K562 (cell line): ENCODE measurements around the gene NR6A1. TPM values are rescaled to one million over a fixed set of nuclear protein-coding genes. Genes with fewer than 3 reads are reported as not detected.

Experiments
- CHD2 ChIP-seq: IDR thresholded peaks from 2 replicates; pipeline ENCODE4 v1.6.1; 2011; ENCODE audit warnings: low read depth, low read length
- NFXL1 ChIP-seq: fragments of 450-650 bp; formaldehyde crosslinking; IDR thresholded peaks from 2 replicates; pipeline ENCODE4 v1.4.0; 2021; ENCODE audit warnings: mild to moderate bottlenecking
- RHOXF2B ChIP-seq: fragments of 250-450 bp; sonication (Bioruptor Pico); conservative IDR thresholded peaks from 2 replicates; pipeline ENCODE4 v1.5.1; 2021
- SAFB2 ChIP-seq: fragments of 200-400 bp; formaldehyde crosslinking; IDR thresholded peaks from 2 replicates; pipeline ENCODE4 v1.6.1; 2018; ENCODE audit warnings: borderline replicate concordance, low read length, low read depth, moderate library complexity; ENCODE audit not compliant: severe bottlenecking
- TCFL5 ChIP-seq: fragments of 250-450 bp; sonication (Bioruptor Pico); conservative IDR thresholded peaks from 2 replicates; pipeline ENCODE4 v1.6.1; 2021; ENCODE audit warnings: mild to moderate bottlenecking, moderate library complexity, matching md5 sums
- TEAD2 ChIP-seq: fragments of 450-650 bp; IDR thresholded peaks from 2 replicates; pipeline ENCODE4 v1.6.1; 2016; ENCODE audit warnings: missing genetic modification characterization, control low read depth, missing compliant biosample characterization
- YBX1 ChIP-seq: fragments of 450-650 bp; IDR thresholded peaks from 2 replicates; pipeline ENCODE4 v1.7.1; 2016; ENCODE audit warnings: mild to moderate bottlenecking
- ZNF24 ChIP-seq: fragments of 450-650 bp; IDR thresholded peaks from 2 replicates; pipeline ENCODE4 v1.6.1; 2016
- ZNF76 ChIP-seq: fragments of 250-450 bp; sonication (Bioruptor Pico); IDR thresholded peaks from 2 replicates; pipeline ENCODE4 v1.4.0; 2020; ENCODE audit warnings: mild to moderate bottlenecking, moderate library complexity, borderline replicate concordance
- ZNF79 ChIP-seq: fragments of 250-450 bp; sonication (Bioruptor Pico); IDR thresholded peaks from 2 replicates; pipeline ENCODE4 v1.4.0; 2020; ENCODE audit warnings: low read depth, mild to moderate bottlenecking, moderate library complexity
- polyA plus RNA-seq, 8 experiments: library from polyadenylated mRNA; depleted of rRNA in 4 of 8; stranded (reverse) in 5 of 8; unstranded in 3 of 8; fragments of >200 nt; fragmentation: Nextera tagmentation in 2 of 8; fragmentation: Illumina TruSeq in 1 of 8; extraction: Ambion mirVana in 2 of 8; extraction: Trizol in 1 of 8; gene quantifications; 2 replicates each; pipeline versions ENCODE4 v1.2.1 to v1.2.3, GENCODE V29; 2011 to 2014; ENCODE audit warnings: inconsistent platforms in 1 of 8, missing spikeins in 1 of 8
- total RNA-seq, 7 experiments: library from RNA; depleted of rRNA in 6 of 7; stranded (reverse); fragments of >200 nt in 6 of 7; fragmentation: Illumina TruSeq in 2 of 7; extraction: Trizol in 2 of 7; gene quantifications; 2 replicates each; pipeline versions ENCODE4 v1.2.1 to v1.2.3, GENCODE V29; 2011 to 2021; ENCODE audit warnings: low replicate concordance in 1 of 7
- TF ChIP-seq, protein P1 (sequence below): fragments of 450-650 bp; formaldehyde crosslinking; IDR thresholded peaks from 2 replicates; pipeline ENCODE4 v1.4.0; 2020; ENCODE audit warnings: mild to moderate bottlenecking, moderate library complexity
- TF ChIP-seq, protein P2 (sequence below), 2 experiments: fragments of 450-650 bp in 1 of 2; sonication (generic) in 1 of 2; formaldehyde crosslinking in 1 of 2; IDR thresholded peaks in 1 of 2; conservative IDR thresholded peaks in 1 of 2; 2 replicates each; pipeline versions ENCODE4 v1.6.1 to v1.8.1; 2016 to 2023; ENCODE audit warnings: mild to moderate bottlenecking in 2 of 2, moderate library complexity in 2 of 2, inconsistent platforms in 1 of 2, missing genetic modification reagents in 1 of 2
- TF ChIP-seq, protein P3 (sequence below): fragments of 250-450 bp; sonication (Bioruptor Pico); IDR thresholded peaks from 2 replicates; pipeline ENCODE4 v1.5.0; 2022; ENCODE audit warnings: mild to moderate bottlenecking
- TF ChIP-seq, protein P4 (sequence below), 2 experiments: fragments of 450-650 bp; formaldehyde crosslinking in 1 of 2; IDR thresholded peaks; 2 replicates each; pipeline versions ENCODE4 v1.4.0 to v1.6.1; 2014 to 2020; ENCODE audit warnings: mild to moderate bottlenecking in 2 of 2, borderline replicate concordance in 1 of 2, low read depth in 1 of 2

NR6A1 gene
- total and polyA plus RNA-seq, 9 of the 15 experiments (the other 6 are each of a cell fraction or from before 2014, with no cell fraction given) = 9.7 to 55.4 (median 28.3) TPM

DNA sequence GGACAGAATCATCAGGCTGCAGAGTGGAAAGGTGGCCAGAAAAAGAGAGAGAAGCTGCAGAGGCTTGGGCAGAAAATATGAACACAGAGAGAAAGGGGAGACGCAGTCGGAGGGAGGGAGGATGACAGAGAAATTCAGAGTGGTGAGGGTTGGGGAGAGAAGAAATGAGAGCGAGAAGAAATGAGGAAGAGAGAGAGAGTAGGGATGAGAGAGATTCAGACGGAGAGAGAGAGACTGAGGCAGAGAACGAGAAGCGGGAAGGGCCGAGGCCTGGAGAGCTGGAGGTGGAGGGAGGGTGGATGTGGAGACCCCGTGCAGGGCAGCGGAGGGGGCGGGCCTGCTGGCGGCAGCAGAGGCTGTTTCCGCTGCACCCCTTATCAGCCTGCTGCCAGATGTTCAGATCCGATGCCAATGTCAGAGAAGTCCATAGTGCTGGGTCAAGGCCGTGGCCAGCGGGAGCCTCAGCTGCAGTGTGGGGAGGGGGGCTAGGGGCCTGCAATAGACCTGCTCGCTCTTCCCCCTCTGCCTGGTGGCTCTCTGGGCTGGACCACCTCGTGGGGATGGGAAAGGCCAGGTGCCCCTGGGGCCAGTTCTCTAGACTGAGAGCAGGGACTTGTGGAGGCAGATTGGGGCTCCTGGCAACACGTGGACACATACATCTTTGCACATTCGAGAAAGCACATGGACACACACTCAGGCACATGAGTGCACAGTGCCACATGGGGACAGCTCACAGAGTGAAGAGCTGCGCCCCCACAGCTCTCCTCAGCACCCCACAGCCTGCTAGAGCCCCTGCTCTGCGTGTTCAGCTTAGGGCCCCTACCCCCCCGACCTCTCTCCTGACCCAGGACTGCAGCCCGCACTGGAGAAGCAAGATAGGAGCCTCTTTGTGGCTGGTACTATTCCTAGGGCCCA is 259.0 kb downstream of the NR6A1 start (continued):
- TF ChIP-seq, protein P1, sequence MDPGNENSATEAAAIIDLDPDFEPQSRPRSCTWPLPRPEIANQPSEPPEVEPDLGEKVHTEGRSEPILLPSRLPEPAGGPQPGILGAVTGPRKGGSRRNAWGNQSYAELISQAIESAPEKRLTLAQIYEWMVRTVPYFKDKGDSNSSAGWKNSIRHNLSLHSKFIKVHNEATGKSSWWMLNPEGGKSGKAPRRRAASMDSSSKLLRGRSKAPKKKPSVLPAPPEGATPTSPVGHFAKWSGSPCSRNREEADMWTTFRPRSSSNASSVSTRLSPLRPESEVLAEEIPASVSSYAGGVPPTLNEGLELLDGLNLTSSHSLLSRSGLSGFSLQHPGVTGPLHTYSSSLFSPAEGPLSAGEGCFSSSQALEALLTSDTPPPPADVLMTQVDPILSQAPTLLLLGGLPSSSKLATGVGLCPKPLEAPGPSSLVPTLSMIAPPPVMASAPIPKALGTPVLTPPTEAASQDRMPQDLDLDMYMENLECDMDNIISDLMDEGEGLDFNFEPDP (CRISPR knock-in tag) = no peak
- TF ChIP-seq SAFB2 = no peak
- TF ChIP-seq CHD2 = no peak
- no peak for TF ChIP-seq TCFL5 (CRISPR knock-in tag)
- TF ChIP-seq, protein P2, sequence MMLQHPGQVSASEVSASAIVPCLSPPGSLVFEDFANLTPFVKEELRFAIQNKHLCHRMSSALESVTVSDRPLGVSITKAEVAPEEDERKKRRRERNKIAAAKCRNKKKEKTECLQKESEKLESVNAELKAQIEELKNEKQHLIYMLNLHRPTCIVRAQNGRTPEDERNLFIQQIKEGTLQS (IDR thresholded peaks at IDR 0.05) = no peak
- TF ChIP-seq, protein P2 (CRISPR knock-in tag; conservative IDR thresholded peaks at IDR 0.05) = no peak
- TF ChIP-seq TEAD2 = no peak
- TF ChIP-seq YBX1 = no peak
- TF ChIP-seq ZNF76 = no peak
- no peak for TF ChIP-seq ZNF24
- TF ChIP-seq, protein P3, sequence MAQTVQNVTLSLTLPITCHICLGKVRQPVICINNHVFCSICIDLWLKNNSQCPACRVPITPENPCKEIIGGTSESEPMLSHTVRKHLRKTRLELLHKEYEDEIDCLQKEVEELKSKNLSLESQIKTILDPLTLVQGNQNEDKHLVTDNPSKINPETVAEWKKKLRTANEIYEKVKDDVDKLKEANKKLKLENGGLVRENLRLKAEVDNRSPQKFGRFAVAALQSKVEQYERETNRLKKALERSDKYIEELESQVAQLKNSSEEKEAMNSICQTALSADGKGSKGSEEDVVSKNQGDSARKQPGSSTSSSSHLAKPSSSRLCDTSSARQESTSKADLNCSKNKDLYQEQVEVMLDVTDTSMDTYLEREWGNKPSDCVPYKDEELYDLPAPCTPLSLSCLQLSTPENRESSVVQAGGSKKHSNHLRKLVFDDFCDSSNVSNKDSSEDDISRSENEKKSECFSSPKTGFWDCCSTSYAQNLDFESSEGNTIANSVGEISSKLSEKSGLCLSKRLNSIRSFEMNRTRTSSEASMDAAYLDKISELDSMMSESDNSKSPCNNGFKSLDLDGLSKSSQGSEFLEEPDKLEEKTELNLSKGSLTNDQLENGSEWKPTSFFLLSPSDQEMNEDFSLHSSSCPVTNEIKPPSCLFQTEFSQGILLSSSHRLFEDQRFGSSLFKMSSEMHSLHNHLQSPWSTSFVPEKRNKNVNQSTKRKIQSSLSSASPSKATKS (CRISPR knock-in tag) = no peak
- TF ChIP-seq ZNF79 (CRISPR knock-in tag) = no peak
- TF ChIP-seq NFXL1 (CRISPR knock-in tag) = no peak
- TF ChIP-seq RHOXF2B (CRISPR knock-in tag) = no peak
- TF ChIP-seq, protein P4, sequence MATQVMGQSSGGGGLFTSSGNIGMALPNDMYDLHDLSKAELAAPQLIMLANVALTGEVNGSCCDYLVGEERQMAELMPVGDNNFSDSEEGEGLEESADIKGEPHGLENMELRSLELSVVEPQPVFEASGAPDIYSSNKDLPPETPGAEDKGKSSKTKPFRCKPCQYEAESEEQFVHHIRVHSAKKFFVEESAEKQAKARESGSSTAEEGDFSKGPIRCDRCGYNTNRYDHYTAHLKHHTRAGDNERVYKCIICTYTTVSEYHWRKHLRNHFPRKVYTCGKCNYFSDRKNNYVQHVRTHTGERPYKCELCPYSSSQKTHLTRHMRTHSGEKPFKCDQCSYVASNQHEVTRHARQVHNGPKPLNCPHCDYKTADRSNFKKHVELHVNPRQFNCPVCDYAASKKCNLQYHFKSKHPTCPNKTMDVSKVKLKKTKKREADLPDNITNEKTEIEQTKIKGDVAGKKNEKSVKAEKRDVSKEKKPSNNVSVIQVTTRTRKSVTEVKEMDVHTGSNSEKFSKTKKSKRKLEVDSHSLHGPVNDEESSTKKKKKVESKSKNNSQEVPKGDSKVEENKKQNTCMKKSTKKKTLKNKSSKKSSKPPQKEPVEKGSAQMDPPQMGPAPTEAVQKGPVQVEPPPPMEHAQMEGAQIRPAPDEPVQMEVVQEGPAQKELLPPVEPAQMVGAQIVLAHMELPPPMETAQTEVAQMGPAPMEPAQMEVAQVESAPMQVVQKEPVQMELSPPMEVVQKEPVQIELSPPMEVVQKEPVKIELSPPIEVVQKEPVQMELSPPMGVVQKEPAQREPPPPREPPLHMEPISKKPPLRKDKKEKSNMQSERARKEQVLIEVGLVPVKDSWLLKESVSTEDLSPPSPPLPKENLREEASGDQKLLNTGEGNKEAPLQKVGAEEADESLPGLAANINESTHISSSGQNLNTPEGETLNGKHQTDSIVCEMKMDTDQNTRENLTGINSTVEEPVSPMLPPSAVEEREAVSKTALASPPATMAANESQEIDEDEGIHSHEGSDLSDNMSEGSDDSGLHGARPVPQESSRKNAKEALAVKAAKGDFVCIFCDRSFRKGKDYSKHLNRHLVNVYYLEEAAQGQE (IDR thresholded peaks at IDR 0.05; ENCODE audit: borderline replicate concordance) = no peak
- TF ChIP-seq, protein P4 (CRISPR knock-in tag; IDR thresholded peaks at IDR 0.05; ENCODE audit: low read depth) = no peak
